HEK293 (cell line): ENCODE measurements around the gene MLLT11.

Source experiments
- CTCF ChIA-PET: fragments of 350-600 bp; formaldehyde crosslinking; extraction: SDS; loops from one replicate; lab custom pipeline; 2021; ENCODE audit warnings: antibody characterized with exemption; lab: Yijun Ruan, JAX
- POLR2A ChIA-PET: fragments of 300-600 bp; formaldehyde crosslinking; extraction: SDS; loops from one replicate; lab custom pipeline; 2020; ENCODE audit warnings: antibody characterized with exemption, inconsistent platforms; lab: Yijun Ruan, JAX
- H3K27ac ChIP-seq: fragments of 200-500 bp; sonication (Bioruptor generic); 2 replicates; pipeline ENCODE4 v1.5.1; 2014; ENCODE audit warnings: low read depth, low read length, control low read depth, inconsistent platforms; ENCODE audit errors: extremely low read depth
- H3K36me3 ChIP-seq, 2 experiments: fragments of 200-500 bp in 1 of 2; sonication (Bioruptor generic) in 1 of 2; 1 replicate in 1 of 2; 2 replicates in 1 of 2; pipeline ENCODE4 v1.5.1; 2014 to 2017; ENCODE audit warnings: inconsistent platforms in 2 of 2, low read length in 2 of 2; ENCODE audit not compliant: control insufficient read depth in 2 of 2, insufficient read depth in 1 of 2
- H3K4me1 ChIP-seq: fragments of 200-500 bp; sonication (Bioruptor generic); 2 replicates; pipeline ENCODE4 v1.5.1; 2014; ENCODE audit warnings: mild to moderate bottlenecking, low read length, inconsistent platforms; ENCODE audit not compliant: control insufficient read depth, insufficient read depth
- H3K4me3 ChIP-seq: 2 replicates; pipeline ENCODE4 v1.5.1; 2011; ENCODE audit warnings: low read depth, mild to moderate bottlenecking, control low read depth, low read length, moderate library complexity
- H3K9me3 ChIP-seq: fragments of 200-500 bp; sonication (Bioruptor generic); 2 replicates; pipeline ENCODE4 v1.5.1; 2014; ENCODE audit warnings: low read depth, low read length, inconsistent platforms; ENCODE audit not compliant: control insufficient read depth, insufficient read depth
- PRDM1 ChIP-seq: fragments of 450-650 bp; formaldehyde crosslinking; IDR thresholded peaks from 2 replicates; pipeline ENCODE4; 2016; ENCODE audit warnings: missing biosample characterization, missing genetic modification characterization
- SALL2 ChIP-seq: fragments of 450-650 bp; formaldehyde crosslinking; IDR thresholded peaks from 2 replicates; pipeline ENCODE4 v1.5.0; 2017; ENCODE audit warnings: missing biosample characterization, mild to moderate bottlenecking, missing genetic modification characterization, borderline replicate concordance
- ZBTB17 ChIP-seq: fragments of 450-650 bp; formaldehyde crosslinking; IDR thresholded peaks from 2 replicates; pipeline ENCODE4 v1.5.1; 2016; ENCODE audit warnings: missing biosample characterization, missing genetic modification characterization
- ZBTB8A ChIP-seq: fragments of 450-650 bp; formaldehyde crosslinking; IDR thresholded peaks from 2 replicates; pipeline ENCODE4 v1.5.1; 2016; ENCODE audit warnings: missing biosample characterization, missing genetic modification characterization
- ZFP37 ChIP-seq: fragments of 450-650 bp; formaldehyde crosslinking; IDR thresholded peaks from 2 replicates; pipeline ENCODE4 v1.5.1; 2016; ENCODE audit warnings: missing biosample characterization, missing genetic modification characterization
- ZNF121 ChIP-seq: fragments of 450-650 bp; formaldehyde crosslinking; IDR thresholded peaks from 2 replicates; pipeline ENCODE4 v1.5.1; 2016; ENCODE audit warnings: missing biosample characterization, missing genetic modification characterization
- ZNF223 ChIP-seq: fragments of 450-650 bp; formaldehyde crosslinking; IDR thresholded peaks from 2 replicates; pipeline ENCODE4 v1.5.1; 2016; ENCODE audit warnings: missing biosample characterization, missing genetic modification characterization
- ZNF366 ChIP-seq: fragments of 450-650 bp; formaldehyde crosslinking; conservative IDR thresholded peaks from 2 replicates; pipeline ENCODE4 v1.5.1; 2016; ENCODE audit warnings: missing biosample characterization, missing genetic modification characterization
- ZNF433 ChIP-seq: fragments of 450-650 bp; formaldehyde crosslinking; IDR thresholded peaks from 2 replicates; pipeline ENCODE4 v1.5.1; 2016; ENCODE audit warnings: missing biosample characterization, missing genetic modification characterization, low read depth
- ZNF48 ChIP-seq: fragments of 450-650 bp; formaldehyde crosslinking; IDR thresholded peaks from 2 replicates; pipeline ENCODE4 v1.5.1; 2016; ENCODE audit warnings: missing biosample characterization, missing genetic modification characterization
- ZNF621 ChIP-seq: fragments of 450-650 bp; formaldehyde crosslinking; IDR thresholded peaks from 2 replicates; pipeline ENCODE4 v1.5.1; 2017; ENCODE audit warnings: missing biosample characterization, missing genetic modification characterization
- ZNF791 ChIP-seq: fragments of 450-650 bp; formaldehyde crosslinking; IDR thresholded peaks from 2 replicates; pipeline ENCODE4 v1.5.1; 2016; ENCODE audit warnings: missing biosample characterization, missing genetic modification characterization
- TF ChIP-seq, protein P1 (sequence below): fragments of 450-650 bp; formaldehyde crosslinking; IDR thresholded peaks from 2 replicates; pipeline ENCODE4 v1.5.1; 2017; ENCODE audit warnings: missing biosample characterization, missing genetic modification characterization
- TF ChIP-seq, protein P2 (sequence below): fragments of 450-650 bp; formaldehyde crosslinking; IDR thresholded peaks from 2 replicates; pipeline ENCODE4 v1.5.1; 2016; ENCODE audit warnings: missing biosample characterization, missing genetic modification characterization

The MLLT11 gene

DNA sequence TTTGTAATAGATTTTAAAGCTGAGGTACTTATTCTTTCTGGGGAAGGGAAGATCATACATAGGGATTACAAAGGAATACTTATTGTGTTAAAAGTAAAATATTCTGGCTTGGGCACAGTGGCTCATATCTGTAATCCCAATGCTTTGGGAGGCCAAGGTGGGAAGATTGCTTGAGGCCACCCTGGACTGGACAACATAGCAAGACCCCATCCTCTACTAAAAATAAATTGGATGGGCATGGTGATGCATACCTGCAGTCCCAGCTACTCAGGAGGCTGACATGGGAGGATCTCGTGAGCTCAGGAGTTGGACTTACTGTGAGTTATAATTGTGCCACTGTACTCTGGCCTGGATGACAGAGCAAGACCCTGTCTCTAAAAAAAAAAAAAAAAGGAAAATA is 37.9 kb downstream of the MLLT11 start:
- CTCF ChIA-PET, result interaction anchor here (1.0 to 6.2 kb wide), 4 partner anchors 13 to 98 kb away, joined by 3 to 124 read pairs (median 4); partner anchors contain the start of gene TNFAIP8L2
- TF ChIP-seq ZNF121 (tag by site-specific recombination) (peak; percentile 79), ZNF791 (tag by site-specific recombination) (no peak), ZFP37 (tag by site-specific recombination) (no peak), ZNF48 (no peak), SALL2 (no peak), ZNF621 (tag by site-specific recombination) (no peak)
- TF ChIP-seq, protein P1, sequence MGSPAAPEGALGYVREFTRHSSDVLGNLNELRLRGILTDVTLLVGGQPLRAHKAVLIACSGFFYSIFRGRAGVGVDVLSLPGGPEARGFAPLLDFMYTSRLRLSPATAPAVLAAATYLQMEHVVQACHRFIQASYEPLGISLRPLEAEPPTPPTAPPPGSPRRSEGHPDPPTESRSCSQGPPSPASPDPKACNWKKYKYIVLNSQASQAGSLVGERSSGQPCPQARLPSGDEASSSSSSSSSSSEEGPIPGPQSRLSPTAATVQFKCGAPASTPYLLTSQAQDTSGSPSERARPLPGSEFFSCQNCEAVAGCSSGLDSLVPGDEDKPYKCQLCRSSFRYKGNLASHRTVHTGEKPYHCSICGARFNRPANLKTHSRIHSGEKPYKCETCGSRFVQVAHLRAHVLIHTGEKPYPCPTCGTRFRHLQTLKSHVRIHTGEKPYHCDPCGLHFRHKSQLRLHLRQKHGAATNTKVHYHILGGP (tag by site-specific recombination), result no peak
- Histone ChIP-seq H3K27ac (no peak overlapping the region), H3K4me1 (no peaks in the 10 kb centered on the region), H3K4me3 (no peak overlapping the region), H3K9me3 (no peaks in the 10 kb centered on the region), H3K36me3 (peaks cover 0 to 3% of the 10 kb centered on the region in 2 experiments; a peak in 2 of 3 replicates)
- POLR2A ChIA-PET, result interaction anchor here (0.7 kb wide), 1 partner anchor 191 kb away, joined by 3 read pairs; no protein-coding TSS in a partner anchor

DNA sequence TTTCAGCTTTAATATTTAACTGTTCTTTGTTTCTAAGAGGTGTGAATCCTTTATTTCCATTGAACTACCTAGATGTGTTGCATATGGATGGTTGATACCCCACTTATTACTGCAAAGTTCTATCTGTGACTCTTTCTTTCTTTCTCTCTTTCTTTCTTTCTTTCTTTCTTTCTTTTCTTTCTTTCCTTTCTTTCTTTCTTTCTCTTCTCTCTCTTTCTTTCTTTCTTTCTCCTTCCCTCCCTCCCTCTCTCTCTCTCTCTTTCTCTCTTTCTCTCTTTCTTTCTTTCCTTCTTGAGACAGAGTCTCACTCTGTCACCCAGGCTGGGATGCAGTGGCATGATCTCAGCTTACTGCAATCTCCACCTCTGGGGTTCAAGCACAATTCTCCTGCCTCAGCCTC is 44.4 kb downstream of the MLLT11 start:
- Histone ChIP-seq H3K4me1 (no peaks in the 10 kb centered on the region), H3K9me3 (no peaks in the 10 kb centered on the region), H3K36me3 (peaks cover 0 to 3% of the 10 kb centered on the region in 2 experiments; a peak in 2 of 3 replicates), H3K4me3 (no peak overlapping the region), H3K27ac (no peak overlapping the region)
- TF ChIP-seq ZNF366, result peak; percentile 94
- TF ChIP-seq ZBTB8A (tag by site-specific recombination), result no peak
- ChIA-PET POLR2A (no interaction called here), CTCF (interaction anchor here (0.5 kb wide), 1 partner anchor 43 kb away, joined by 4 read pairs; no protein-coding TSS in a partner anchor)

DNA sequence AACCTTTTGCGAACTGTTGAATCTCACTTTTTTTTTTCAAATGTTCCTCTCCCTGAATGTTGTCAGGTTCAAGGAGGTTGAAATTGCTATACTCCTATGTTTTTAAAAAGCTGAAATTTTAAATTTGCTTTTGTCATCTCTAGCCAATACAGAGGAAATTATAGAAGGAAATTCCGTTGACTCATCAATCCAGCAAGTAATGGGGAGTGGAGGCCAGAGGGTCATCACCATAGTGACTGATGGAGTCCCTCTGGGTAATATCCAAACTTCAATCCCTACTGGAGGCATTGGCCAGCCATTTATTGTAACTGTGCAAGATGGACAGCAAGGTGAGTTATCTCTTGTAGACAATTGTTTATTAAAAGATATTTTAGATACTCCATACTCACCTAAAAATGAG is 46.7 kb downstream of the MLLT11 start:
- TF ChIP-seq, protein P1 (tag by site-specific recombination), result no peak
- TF ChIP-seq, protein P2, sequence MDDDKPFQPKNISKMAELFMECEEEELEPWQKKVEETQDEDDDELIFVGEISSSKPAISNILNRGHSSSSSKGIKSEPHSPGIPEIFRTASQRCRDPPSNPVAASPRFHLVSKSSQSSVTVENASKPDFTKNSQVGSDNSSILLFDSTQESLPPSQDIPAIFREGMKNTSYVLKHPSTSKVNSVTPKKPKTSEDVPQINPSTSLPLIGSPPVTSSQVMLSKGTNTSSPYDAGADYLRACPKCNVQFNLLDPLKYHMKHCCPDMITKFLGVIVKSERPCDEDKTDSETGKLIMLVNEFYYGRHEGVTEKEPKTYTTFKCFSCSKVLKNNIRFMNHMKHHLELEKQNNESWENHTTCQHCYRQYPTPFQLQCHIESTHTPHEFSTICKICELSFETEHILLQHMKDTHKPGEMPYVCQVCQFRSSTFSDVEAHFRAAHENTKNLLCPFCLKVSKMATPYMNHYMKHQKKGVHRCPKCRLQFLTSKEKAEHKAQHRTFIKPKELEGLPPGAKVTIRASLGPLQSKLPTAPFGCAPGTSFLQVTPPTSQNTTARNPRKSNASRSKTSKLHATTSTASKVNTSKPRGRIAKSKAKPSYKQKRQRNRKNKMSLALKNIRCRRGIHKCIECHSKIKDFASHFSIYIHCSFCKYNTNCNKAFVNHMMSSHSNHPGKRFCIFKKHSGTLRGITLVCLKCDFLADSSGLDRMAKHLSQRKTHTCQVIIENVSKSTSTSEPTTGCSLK (tag by site-specific recombination), result no peak
- TF ChIP-seq PRDM1 (tag by site-specific recombination), result no peak
- no peak for TF ChIP-seq ZBTB17 (tag by site-specific recombination)
- no peak for TF ChIP-seq ZNF223 (tag by site-specific recombination)
- no peak for TF ChIP-seq ZNF433
- H3K4me1 ChIP-seq, result no peaks in the 10 kb centered on the region
- H3K9me3 ChIP-seq, result no peaks in the 10 kb centered on the region
- ChIA-PET CTCF (interaction anchor here (0.6 to 1.0 kb wide), 4 partner anchors 47 to 143 kb away, joined by 3 to 5 read pairs (median 4); partner anchors contain the start of genes TMOD4 and TNFAIP8L2), POLR2A (interaction anchor here (0.6 to 0.7 kb wide), 2 partner anchors 121 to 1138 kb away, joined by 3 to 4 read pairs; no protein-coding TSS in a partner anchor)
- H3K27ac ChIP-seq, result no peak overlapping the region
- no peak overlapping the region for H3K4me3 ChIP-seq
- peaks cover 0 to 3% of the 10 kb centered on the region in 2 experiments; a peak in 2 of 3 replicates for H3K36me3 ChIP-seq
